Neural cell (in vitro differentiated cells): Measurements from ENCODE around the gene SEC24C. TPM values are rescaled to one million over a fixed set of nuclear protein-coding genes. Genes with fewer than 3 reads are reported as not detected.

Experiments used
- H2AFZ ChIP-seq: fragments of 200-600, 300-800 bp; sonication (generic), shearing (Covaris generic); 2 replicates; pipeline ENCODE4 v1.6.0; 2014; ENCODE audit warnings: low read depth, mild to moderate bottlenecking, antibody characterized with exemption, low read length, moderate library complexity
- H3F3A ChIP-seq: fragments of 200-600 bp; shearing (Covaris generic); 2 replicates; pipeline ENCODE4 v1.6.1; 2016; ENCODE audit warnings: mild to moderate bottlenecking, moderate library complexity, mixed read lengths, antibody characterized with exemption, low read length; ENCODE audit not compliant: insufficient read depth, poor library complexity, severe bottlenecking
- H3K27ac ChIP-seq: fragments of 200-600, 300-800 bp; sonication (generic), shearing (Covaris generic); 2 replicates; pipeline ENCODE4 v1.5.1; 2014; ENCODE audit warnings: mild to moderate bottlenecking, low read length, moderate library complexity
- H3K27me3 ChIP-seq: fragments of 300-800, 200-600 bp; sonication (generic), shearing (Covaris generic); 2 replicates; pipeline ENCODE4 v1.6.0; 2014; ENCODE audit warnings: mild to moderate bottlenecking, low read depth, low read length, moderate library complexity; ENCODE audit not compliant: insufficient read depth
- H3K36me3 ChIP-seq: fragments of 300-800, 200-600 bp; sonication (generic), shearing (Covaris generic); 2 replicates; pipeline ENCODE4 v1.5.1; 2014; ENCODE audit warnings: mild to moderate bottlenecking, antibody characterized with exemption, low read length, moderate library complexity; ENCODE audit not compliant: insufficient read depth
- H3K4me2 ChIP-seq: fragments of 300-800, 200-600 bp; sonication (generic), shearing (Covaris generic); 2 replicates; pipeline ENCODE4 v1.6.0; 2014; ENCODE audit warnings: mild to moderate bottlenecking, low read length
- H3K4me3 ChIP-seq: fragments of 300-800, 200-600 bp; sonication (generic), shearing (Covaris generic); 2 replicates; pipeline ENCODE4 v1.5.1; 2014; ENCODE audit warnings: mild to moderate bottlenecking, low read length, moderate library complexity
- H3K79me2 ChIP-seq: fragments of 200-600 bp; shearing (Covaris generic); replicated peaks from 2 replicates; pipeline ENCODE4 v1.6.0; 2014; ENCODE audit warnings: mild to moderate bottlenecking, low read length, moderate library complexity; ENCODE audit not compliant: insufficient read depth
- H3K9ac ChIP-seq: fragments of 300-800, 200-600 bp; sonication (generic), shearing (Covaris generic); 2 replicates; pipeline ENCODE4 v1.6.1; 2016; ENCODE audit warnings: mild to moderate bottlenecking, low read length, mixed read lengths
- H3K9me2 ChIP-seq: fragments of 200-600 bp; shearing (Covaris generic); 2 replicates; pipeline ENCODE4 v1.6.1; 2016; ENCODE audit warnings: mild to moderate bottlenecking, low read length, mixed read lengths; ENCODE audit not compliant: insufficient read depth
- H3K9me3 ChIP-seq: fragments of 200-600, 300-800 bp; sonication (generic), shearing (Covaris generic); 2 replicates; pipeline ENCODE4 v1.6.1; 2016; ENCODE audit warnings: mild to moderate bottlenecking, mixed run types, low read length, moderate library complexity, mixed read lengths
- H4K20me1 ChIP-seq: fragments of 200-600 bp; shearing (Covaris generic); 2 replicates; pipeline ENCODE4 v1.6.1; 2016; ENCODE audit warnings: mild to moderate bottlenecking, mixed run types; ENCODE audit not compliant: insufficient read depth
- EP300 ChIP-seq: fragments of 450-650 bp; conservative IDR thresholded peaks from 2 replicates; pipeline ENCODE4 v1.6.1; 2014; ENCODE audit warnings: antibody characterized with exemption, mild to moderate bottlenecking, moderate library complexity; ENCODE audit not compliant: poor library complexity, severe bottlenecking
- EZH2 ChIP-seq: fragments of 200-600, 300-800 bp; shearing (Covaris generic), sonication (generic); IDR thresholded peaks from 2 replicates; pipeline ENCODE4 v1.6.1; 2014; ENCODE audit warnings: antibody characterized with exemption, low read length, borderline replicate concordance, mild to moderate bottlenecking; ENCODE audit not compliant: insufficient read depth, poor library complexity, severe bottlenecking
- MXI1 ChIP-seq: fragments of 450-650 bp; conservative IDR thresholded peaks from 2 replicates; pipeline ENCODE4 v1.6.1; 2014; ENCODE audit warnings: antibody characterized with exemption, mild to moderate bottlenecking; ENCODE audit not compliant: poor library complexity, severe bottlenecking
- POLR2AphosphoS5 ChIP-seq: IDR thresholded peaks from 2 replicates; pipeline ENCODE4 v1.6.1; 2012
- RAD21 ChIP-seq: fragments of 450-650 bp; conservative IDR thresholded peaks from 2 replicates; pipeline ENCODE4 v1.6.1; 2014; ENCODE audit warnings: antibody characterized with exemption, mild to moderate bottlenecking, moderate library complexity
- SMC3 ChIP-seq: fragments of 450-650 bp; conservative IDR thresholded peaks from 2 replicates; pipeline ENCODE4 v1.6.1; 2014; ENCODE audit warnings: antibody characterized with exemption, mild to moderate bottlenecking, moderate library complexity; ENCODE audit not compliant: poor library complexity
- TAF1 ChIP-seq: IDR thresholded peaks from 2 replicates; pipeline ENCODE4 v1.6.1; 2012; ENCODE audit warnings: low read depth
- polyA plus RNA-seq: library from polyadenylated mRNA; depleted of rRNA; stranded (reverse); fragments of >200 nt; gene quantifications from 2 replicates; pipeline ENCODE4 v1.2.3, GENCODE V29; 2014
- TF ChIP-seq, protein P1 (sequence below): fragments of 450-650 bp; IDR thresholded peaks from 2 replicates; pipeline ENCODE4 v1.5.1; 2014; ENCODE audit warnings: antibody characterized with exemption, mild to moderate bottlenecking, moderate library complexity; ENCODE audit not compliant: poor library complexity, severe bottlenecking
- TF ChIP-seq, protein P2 (sequence below): IDR thresholded peaks from 2 replicates; pipeline ENCODE4 v1.6.1; 2012; ENCODE audit warnings: borderline replicate concordance

SEC24C gene
- polyA plus RNA-seq, 1 donor from 2014 or later = 43.0 TPM

DNA sequence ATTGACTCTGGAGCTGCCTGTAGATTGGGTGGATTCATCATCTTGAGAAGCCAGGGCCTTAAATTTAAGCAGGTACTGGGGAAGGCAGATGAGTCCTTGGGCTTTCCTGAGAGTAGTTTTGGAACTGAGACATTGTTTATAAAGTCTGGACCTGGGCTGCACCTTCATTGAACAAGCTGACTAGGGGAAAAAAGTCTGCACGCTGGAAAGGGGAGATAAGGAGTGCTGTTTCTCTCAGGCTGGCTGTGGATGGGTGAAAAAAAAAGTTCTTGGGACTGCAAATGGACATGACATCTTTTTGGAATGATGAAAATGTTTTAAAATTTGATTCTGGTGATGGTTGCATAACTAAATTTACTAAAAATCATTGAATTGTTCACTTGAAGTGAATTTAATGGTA is 12.0 kb downstream of the SEC24C start:
- no peak overlapping the region for H3K4me2 ChIP-seq
- H3F3A ChIP-seq = no peaks in the 10 kb centered on the region
- no peaks in the 10 kb centered on the region for H4K20me1 ChIP-seq
- H3K9ac ChIP-seq = no peak overlapping the region
- H3K4me3 ChIP-seq = no peak overlapping the region
- H3K79me2 ChIP-seq = no peaks in the 10 kb centered on the region
- no peaks in the 10 kb centered on the region for H3K27me3 ChIP-seq
- no peaks in the 10 kb centered on the region for H3K9me3 ChIP-seq
- no peak overlapping the region for H2AFZ ChIP-seq
- H3K9me2 ChIP-seq = no peaks in the 10 kb centered on the region
- no peaks in the 10 kb centered on the region for H3K36me3 ChIP-seq
- TF ChIP-seq SMC3 = no peak
- no peak for TF ChIP-seq RAD21
- no peak for TF ChIP-seq TAF1
- no peak for TF ChIP-seq POLR2AphosphoS5
- TF ChIP-seq MXI1 = no peak
- TF ChIP-seq, protein P1, sequence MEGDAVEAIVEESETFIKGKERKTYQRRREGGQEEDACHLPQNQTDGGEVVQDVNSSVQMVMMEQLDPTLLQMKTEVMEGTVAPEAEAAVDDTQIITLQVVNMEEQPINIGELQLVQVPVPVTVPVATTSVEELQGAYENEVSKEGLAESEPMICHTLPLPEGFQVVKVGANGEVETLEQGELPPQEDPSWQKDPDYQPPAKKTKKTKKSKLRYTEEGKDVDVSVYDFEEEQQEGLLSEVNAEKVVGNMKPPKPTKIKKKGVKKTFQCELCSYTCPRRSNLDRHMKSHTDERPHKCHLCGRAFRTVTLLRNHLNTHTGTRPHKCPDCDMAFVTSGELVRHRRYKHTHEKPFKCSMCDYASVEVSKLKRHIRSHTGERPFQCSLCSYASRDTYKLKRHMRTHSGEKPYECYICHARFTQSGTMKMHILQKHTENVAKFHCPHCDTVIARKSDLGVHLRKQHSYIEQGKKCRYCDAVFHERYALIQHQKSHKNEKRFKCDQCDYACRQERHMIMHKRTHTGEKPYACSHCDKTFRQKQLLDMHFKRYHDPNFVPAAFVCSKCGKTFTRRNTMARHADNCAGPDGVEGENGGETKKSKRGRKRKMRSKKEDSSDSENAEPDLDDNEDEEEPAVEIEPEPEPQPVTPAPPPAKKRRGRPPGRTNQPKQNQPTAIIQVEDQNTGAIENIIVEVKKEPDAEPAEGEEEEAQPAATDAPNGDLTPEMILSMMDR = no peak
- TF ChIP-seq EZH2 = no peak
- TF ChIP-seq EP300 = no peak
- TF ChIP-seq, protein P2, sequence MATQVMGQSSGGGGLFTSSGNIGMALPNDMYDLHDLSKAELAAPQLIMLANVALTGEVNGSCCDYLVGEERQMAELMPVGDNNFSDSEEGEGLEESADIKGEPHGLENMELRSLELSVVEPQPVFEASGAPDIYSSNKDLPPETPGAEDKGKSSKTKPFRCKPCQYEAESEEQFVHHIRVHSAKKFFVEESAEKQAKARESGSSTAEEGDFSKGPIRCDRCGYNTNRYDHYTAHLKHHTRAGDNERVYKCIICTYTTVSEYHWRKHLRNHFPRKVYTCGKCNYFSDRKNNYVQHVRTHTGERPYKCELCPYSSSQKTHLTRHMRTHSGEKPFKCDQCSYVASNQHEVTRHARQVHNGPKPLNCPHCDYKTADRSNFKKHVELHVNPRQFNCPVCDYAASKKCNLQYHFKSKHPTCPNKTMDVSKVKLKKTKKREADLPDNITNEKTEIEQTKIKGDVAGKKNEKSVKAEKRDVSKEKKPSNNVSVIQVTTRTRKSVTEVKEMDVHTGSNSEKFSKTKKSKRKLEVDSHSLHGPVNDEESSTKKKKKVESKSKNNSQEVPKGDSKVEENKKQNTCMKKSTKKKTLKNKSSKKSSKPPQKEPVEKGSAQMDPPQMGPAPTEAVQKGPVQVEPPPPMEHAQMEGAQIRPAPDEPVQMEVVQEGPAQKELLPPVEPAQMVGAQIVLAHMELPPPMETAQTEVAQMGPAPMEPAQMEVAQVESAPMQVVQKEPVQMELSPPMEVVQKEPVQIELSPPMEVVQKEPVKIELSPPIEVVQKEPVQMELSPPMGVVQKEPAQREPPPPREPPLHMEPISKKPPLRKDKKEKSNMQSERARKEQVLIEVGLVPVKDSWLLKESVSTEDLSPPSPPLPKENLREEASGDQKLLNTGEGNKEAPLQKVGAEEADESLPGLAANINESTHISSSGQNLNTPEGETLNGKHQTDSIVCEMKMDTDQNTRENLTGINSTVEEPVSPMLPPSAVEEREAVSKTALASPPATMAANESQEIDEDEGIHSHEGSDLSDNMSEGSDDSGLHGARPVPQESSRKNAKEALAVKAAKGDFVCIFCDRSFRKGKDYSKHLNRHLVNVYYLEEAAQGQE = no peak
- H3K27ac ChIP-seq = no peak overlapping the region

DNA sequence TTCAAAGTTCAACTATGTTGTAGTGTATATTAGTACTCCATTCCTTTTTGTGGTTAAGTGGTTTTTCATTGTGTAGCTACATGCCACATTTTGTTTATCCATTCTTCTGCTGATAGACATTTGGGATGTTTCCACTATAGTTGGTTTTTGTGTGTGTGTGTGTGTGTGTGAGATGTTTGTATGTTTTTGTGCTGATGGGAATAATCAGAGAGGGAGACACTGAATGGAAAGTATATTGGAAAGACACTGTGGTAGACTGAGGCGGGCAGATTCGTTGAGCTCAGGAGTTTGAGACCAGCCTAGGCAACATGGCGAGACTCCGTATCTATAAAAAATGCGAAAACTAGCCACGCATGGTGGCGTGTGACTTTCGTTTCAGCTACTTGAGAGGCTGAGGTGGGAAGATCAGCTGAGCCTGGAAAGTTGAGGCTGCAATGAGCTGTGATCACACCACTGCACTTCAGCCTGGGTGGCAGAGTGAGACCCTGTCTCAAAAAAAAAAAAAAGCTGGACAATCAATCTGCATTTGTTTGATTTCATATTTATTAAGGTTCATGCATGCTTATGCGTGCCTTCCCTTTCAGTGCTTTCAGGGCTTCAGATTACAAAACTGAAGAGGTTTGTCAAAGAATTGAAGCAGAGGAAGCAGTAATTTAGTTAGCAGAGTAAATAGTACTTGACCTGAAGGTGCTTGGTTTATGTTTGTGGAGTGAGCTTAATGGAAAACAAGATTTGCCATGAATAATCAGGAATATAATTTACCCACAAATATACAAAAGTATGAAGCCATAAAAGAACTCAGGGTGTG is 14.7 kb downstream of the SEC24C start:
- no peak for TF ChIP-seq EZH2
- no peak for TF ChIP-seq SMC3
- TF ChIP-seq POLR2AphosphoS5 = no peak
- no peak for TF ChIP-seq MXI1
- no peak for TF ChIP-seq EP300
- TF ChIP-seq, protein P2 = no peak
- TF ChIP-seq, protein P1 = no peak
- TF ChIP-seq RAD21 = no peak
- TF ChIP-seq TAF1 = no peak
- Histone ChIP-seq H4K20me1 (no peaks in the 10 kb centered on the region), H3K36me3 (no peaks in the 10 kb centered on the region), H3K9ac (no peak overlapping the region), H3K79me2 (no peaks in the 10 kb centered on the region), H3K27ac (no peak overlapping the region), H3K27me3 (no peaks in the 10 kb centered on the region), H3K9me2 (no peaks in the 10 kb centered on the region), H3K9me3 (no peaks in the 10 kb centered on the region), H2AFZ (no peak overlapping the region), H3K4me3 (no peak overlapping the region), H3F3A (no peaks in the 10 kb centered on the region), H3K4me2 (no peak overlapping the region)
